KG1 (cell line): Measurements from ENCODE around the gene STK4.

Source experiments
- DNase-seq: peaks from one replicate; lab custom pipeline; 2025; lab: John Stamatoyannopoulos, UW

STK4 gene

GRCh38 chr20:45112754-45113153 lies 146.4 kb downstream of the STK4 start:
- no peak for DNase-seq

- no peak for DNase-seq
These were observed 147.6 kb downstream of the STK4 start for GRCh38 chr20:45113865-45114264.

GRCh38 chr20:45114465-45115385 lies 148.4 kb downstream of the STK4 start, which contains the start of gene WFDC5:
Gene WFDC5, minus strand, starts transcription at chr20:45115174. Its CDS starts 91 bp downstream, at chr20:45115083.
- DNase-seq = no peak

- no peak for DNase-seq
These were observed 149.1 kb downstream of the STK4 start for GRCh38 chr20:45115386-45115774.

GRCh38 chr20:45115829-45116228 lies 149.5 kb downstream of the STK4 start:
- no peak for DNase-seq

GRCh38 chr20:45117581-45117980 lies 151.3 kb downstream of the STK4 start:
- DNase-seq = no peak

- DNase-seq = no peak
These were observed 151.7 kb downstream of the STK4 start for GRCh38 chr20:45118028-45118427.

GRCh38 chr20:45119556-45120266 lies 153.4 kb downstream of the STK4 start:
- DNase-seq = no peak

GRCh38 chr20:45121388-45121787 lies 155.1 kb downstream of the STK4 start:
- no peak for DNase-seq

GRCh38 chr20:45124365-45124764 lies 158.1 kb downstream of the STK4 start, which contains the start of gene WFDC12:
Gene WFDC12, minus strand, starts transcription at chr20:45124465. Its CDS starts 18 bp downstream, at chr20:45124447.
- no peak for DNase-seq

- no peak for DNase-seq
These were observed 161.8 kb downstream of the STK4 start for GRCh38 chr20:45128099-45128498.
